Stomach (tissue), 9 donors: ENCODE data around the gene SLFN12L. TPM values are rescaled to one million over a fixed set of nuclear protein-coding genes. Genes with fewer than 3 reads are reported as not detected.

Experiments
- DNase-seq, 2 donors: peaks; one replicate each; pipeline versions ENCODE4 v3.0.0 to v3.0.0-alpha.2; 2013 to 2019
- H3K27ac ChIP-seq, 5 donors: fragments of 200-600 bp in 4 of 5; sonication (generic) in 4 of 5; one replicate each; pipeline ENCODE4 v1.5.1; 2013 to 2019; ENCODE audit warnings: mild to moderate bottlenecking in 1 of 5, moderate library complexity in 1 of 5
- H3K27me3 ChIP-seq, 3 donors: fragments of 200-600 bp; sonication (generic); one replicate each; pipeline ENCODE4 v1.5.1; 2017 to 2019; ENCODE audit warnings: mixed run types in 1 of 3
- H3K36me3 ChIP-seq, 4 donors: fragments of 200-600 bp; sonication (generic); 1 replicate in 3 of 4; 2 replicates in 1 of 4; pipeline ENCODE4 v1.5.1; 2016 to 2019
- H3K4me1 ChIP-seq, 4 donors: fragments of 200-600 bp; sonication (generic); one replicate each; pipeline ENCODE4 v1.5.1; 2016 to 2019
- H3K4me3 ChIP-seq, 4 donors: fragments of 200-600 bp; sonication (generic) in 3 of 4; one replicate each; pipeline ENCODE4 v1.5.1; 2016 to 2019; ENCODE audit warnings: mild to moderate bottlenecking in 1 of 4
- H3K9me3 ChIP-seq, 4 donors: fragments of 200-600 bp; sonication (generic); one replicate each; pipeline ENCODE4 v1.5.1; 2016 to 2019
- CTCF ChIP-seq, 7 experiments: fragments of 450-650 bp in 4 of 7; fragments of 200-600 bp in 3 of 7; sonication (generic) in 3 of 7; IDR thresholded peaks; one replicate each; pipeline ENCODE4 v1.5.1; 2016 to 2019; ENCODE audit warnings: antibody characterized with exemption in 7 of 7, control low read depth in 2 of 7, mild to moderate bottlenecking in 1 of 7
- EP300 ChIP-seq: sonication (generic); formaldehyde crosslinking; IDR thresholded peaks from one replicate; pipeline ENCODE4 v1.6.1; 2017; ENCODE audit warnings: antibody characterized with exemption
- POLR2A ChIP-seq, 4 donors: fragments of 450-650 bp; IDR thresholded peaks; one replicate each; pipeline ENCODE4 v1.6.1; 2016; ENCODE audit warnings: antibody characterized with exemption in 4 of 4, control low read depth in 2 of 4, mild to moderate bottlenecking in 1 of 4, moderate library complexity in 1 of 4
- POLR2AphosphoS5 ChIP-seq, 3 donors: sonication (generic); formaldehyde crosslinking; IDR thresholded peaks; one replicate each; pipeline ENCODE4 v1.6.1; 2016; ENCODE audit warnings: antibody characterized with exemption in 3 of 3
- WGBS, 5 donors: extraction: QIAGEN DNeasy Blood & Tissue Kit in 3 of 5; methylation state at CpG; one replicate each; pipeline versions ENCODE4 v1.1.5 to v1.1.7; 2013 to 2018; 5-methylcytosine and 5-hydroxymethylcytosine counted together
- intact Hi-C: fragments of 100-400 bp; cut with DNase I; formaldehyde crosslinking; loops from one replicate; pipeline ENCODE4 v1.15.1; 2023; ENCODE audit warnings: low total_unique reads
- polyA plus RNA-seq, 3 donors: library from polyadenylated mRNA; stranded (reverse); fragments of 200-250 nt; gene quantifications; one replicate each; pipeline ENCODE4 v1.2.3, GENCODE V29; 2013
- total RNA-seq, 5 donors: library from RNA; depleted of rRNA; stranded (reverse); fragments of >200 nt; gene quantifications; one replicate each; pipeline versions ENCODE4 v1.1.0 to v1.2.3, GENCODE V29; 2014 to 2016
- donor health status: healthy with polysubstance abuse.
- donor health status: Bipolar disorder and iron deficiency.
- donor health status: healthy.

Gene SLFN12L
- total and polyA plus RNA-seq, 8 donors: 0.15 to 7.0 (median 1.7) TPM; not detected in 1

GRCh38 chr17:35496451-35497290, 40.8 kb downstream of the SLFN12L start:
- Histone ChIP-seq H3K36me3 (no peaks in the 10 kb centered on the region), H3K4me3 (no peak overlapping the region), H3K27ac (no peak overlapping the region), H3K9me3 (no peaks in the 10 kb centered on the region), H3K27me3 (peaks cover 6 to 100% (median 59%) of the 10 kb centered on the region in 3 donors), H3K4me1 (peaks cover 0 to 16% (median 7%) of the 10 kb centered on the region in 4 donors)
- 23 to 34% (median 28%) methylated on average over 30 of the region's 30 CpGs for WGBS, 5 donors
- no peak for DNase-seq
- intact Hi-C loops: no loop called here
- TF ChIP-seq POLR2A (IDR thresholded peaks at IDR 0.05) (no peak), EP300 (no peak), CTCF (IDR thresholded peaks at IDR 0.05) (no peak), POLR2AphosphoS5 (IDR thresholded peaks at IDR 0.05) (no peak)

DNA sequence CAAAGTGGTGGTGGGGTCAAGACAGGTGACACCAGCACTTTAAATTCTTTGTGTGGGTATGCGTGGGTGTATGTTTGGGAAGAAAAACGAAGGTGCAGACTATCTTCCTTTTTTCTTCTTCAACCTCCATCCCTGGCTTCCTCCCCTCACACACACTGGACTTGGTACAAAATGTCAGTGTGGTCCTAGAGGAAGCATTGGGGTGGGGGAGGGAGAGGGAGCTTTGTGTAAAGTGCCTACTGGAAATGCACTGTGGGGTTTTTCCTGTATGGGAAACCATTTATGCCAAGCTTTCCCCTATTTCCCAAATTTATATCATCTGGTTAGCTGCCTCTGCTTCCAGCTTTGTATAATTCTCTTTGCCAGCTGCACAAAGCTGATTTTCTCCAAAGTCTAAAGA, 44.4 kb downstream of the SLFN12L start:
- intact Hi-C loops: no loop called here
- no peak for TF ChIP-seq POLR2AphosphoS5 (IDR thresholded peaks at IDR 0.05)
- TF ChIP-seq POLR2A (IDR thresholded peaks at IDR 0.05): no peak
- TF ChIP-seq EP300: no peak
- no peak for TF ChIP-seq CTCF (IDR thresholded peaks at IDR 0.05)
- no peak for DNase-seq
- H3K36me3 ChIP-seq: no peaks in the 10 kb centered on the region
- H3K27me3 ChIP-seq: peaks cover 13 to 100% (median 81%) of the 10 kb centered on the region in 3 donors
- WGBS, 5 donors: 8 to 23% (median 12%) methylated on average over 2 of the region's 2 CpGs
- H3K4me1 ChIP-seq: peaks cover 0 to 26% (median 15%) of the 10 kb centered on the region in 4 donors
- peaks cover 0 to 4% (median 0%) of the 10 kb centered on the region in 4 donors for H3K9me3 ChIP-seq
- no peak overlapping the region for H3K4me3 ChIP-seq
- no peak overlapping the region for H3K27ac ChIP-seq

DNA sequence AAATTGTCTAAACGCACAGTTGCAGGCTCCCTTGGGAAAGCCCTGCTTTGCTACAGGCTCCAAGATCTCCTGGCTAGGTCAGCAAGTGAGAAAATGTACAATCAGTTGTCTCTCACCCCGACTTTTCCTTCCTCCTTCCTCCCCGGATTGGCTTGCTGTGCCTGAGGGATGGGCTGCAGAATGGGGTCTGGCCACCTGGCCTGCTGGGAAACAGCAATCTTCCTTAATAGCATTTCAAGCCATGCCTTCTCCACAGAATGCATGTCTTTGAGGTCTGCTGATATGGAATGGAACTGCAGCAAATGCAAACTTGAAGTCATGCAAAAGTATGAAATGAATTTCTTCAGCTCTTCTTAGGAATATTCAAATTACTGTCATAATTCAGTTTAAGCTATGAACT, 46.1 kb downstream of the SLFN12L start:
- Histone ChIP-seq H3K36me3 (no peaks in the 10 kb centered on the region), H3K27me3 (peaks cover 13 to 100% (median 73%) of the 10 kb centered on the region in 3 donors), H3K4me3 (no peak overlapping the region), H3K9me3 (peaks cover 0 to 4% (median 0%) of the 10 kb centered on the region in 4 donors), H3K27ac (no peak overlapping the region), H3K4me1 (peaks cover 5 to 36% (median 20%) of the 10 kb centered on the region in 4 donors)
- intact Hi-C loops: no loop called here
- WGBS, 5 donors: 21 to 37% (median 30%) methylated on average over 3 of the region's 3 CpGs
- no peak for DNase-seq
- TF ChIP-seq CTCF (IDR thresholded peaks at IDR 0.05): no peak
- TF ChIP-seq EP300: no peak
- no peak for TF ChIP-seq POLR2A (IDR thresholded peaks at IDR 0.05)
- no peak for TF ChIP-seq POLR2AphosphoS5 (IDR thresholded peaks at IDR 0.05)

DNA sequence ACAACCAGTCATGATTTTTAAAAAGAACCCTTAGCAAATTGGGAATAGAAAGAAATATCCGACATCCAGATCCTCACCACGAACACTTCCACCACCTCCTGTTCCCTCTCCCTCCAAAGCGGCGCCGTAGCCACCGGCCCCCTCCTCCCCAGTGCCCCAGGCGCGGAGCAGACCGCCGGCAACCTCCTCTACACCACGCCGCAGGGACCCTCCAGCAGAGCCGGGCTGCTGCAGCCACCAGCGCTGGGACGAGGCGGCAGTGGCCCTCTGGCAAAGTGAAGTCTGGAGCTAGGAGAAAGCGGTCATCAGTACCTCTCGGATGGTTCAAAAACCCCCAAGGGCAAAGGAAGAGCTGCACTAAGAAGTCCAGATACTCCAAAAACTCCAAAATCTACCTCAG, 47.5 kb downstream of the SLFN12L start:
- Histone ChIP-seq H3K27ac (no peak overlapping the region), H3K27me3 (peaks cover 6 to 95% (median 58%) of the 10 kb centered on the region in 3 donors), H3K4me1 (peaks cover 5 to 34% (median 18%) of the 10 kb centered on the region in 4 donors), H3K9me3 (peaks cover 0 to 4% (median 0%) of the 10 kb centered on the region in 4 donors), H3K36me3 (no peaks in the 10 kb centered on the region), H3K4me3 (no peak overlapping the region)
- TF ChIP-seq POLR2AphosphoS5 (IDR thresholded peaks at IDR 0.05) (no peak), EP300 (no peak), POLR2A (IDR thresholded peaks at IDR 0.05) (no peak), CTCF (IDR thresholded peaks at IDR 0.05) (no peak)
- intact Hi-C loops: no loop called here
- DNase-seq: no peak
- WGBS, 5 donors: 14 to 44% (median 24%) methylated on average over 18 of the region's 18 CpGs
